Activated T-cell treated with anti-CD3 and anti-CD28 coated beads for 4 hours (primary cell): ENCODE results near the gene VAMP8.
"Not testable (repeated sequence)": the region's sequence is repeated elsewhere in the genome, so short reads cannot be mapped to it uniquely, and the experiment has no call there.

Source experiments
- DNase-seq: peaks from one replicate; pipeline ENCODE4 v3.0.0-alpha.2; 2020

Gene VAMP8

GRCh38 chr2:85577386-85578242 lies at the start of gene VAMP8:
Gene VAMP8 (plus strand): TSS chr2:85577586. CDS start chr2:85577647, 61 bp downstream.
- peak; percentile 41 for DNase-seq

GRCh38 chr2:85527787-85528186 lies 49.6 kb upstream of the VAMP8 start:
- DNase-seq, result no peak

DNA sequence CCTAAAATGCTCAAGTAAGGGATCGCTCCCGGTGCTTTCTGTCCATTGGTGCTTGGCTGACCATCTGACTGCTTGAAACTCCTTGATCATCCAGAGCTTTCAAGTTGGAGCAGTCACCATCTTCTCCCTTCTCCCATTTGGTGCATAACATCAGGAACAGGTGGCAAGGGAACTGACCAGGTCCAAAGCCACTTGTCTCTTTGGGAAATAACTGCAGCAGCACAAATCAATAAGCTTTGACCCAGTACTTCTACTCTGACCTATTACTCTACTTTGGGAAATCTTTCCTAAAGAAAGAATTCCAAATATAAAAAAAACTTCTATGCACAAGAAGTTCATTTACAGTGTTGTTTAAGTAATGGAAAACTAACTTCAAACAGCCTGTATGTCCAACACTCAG lies 49.0 kb upstream of the VAMP8 start:
- no peak for DNase-seq

DNA sequence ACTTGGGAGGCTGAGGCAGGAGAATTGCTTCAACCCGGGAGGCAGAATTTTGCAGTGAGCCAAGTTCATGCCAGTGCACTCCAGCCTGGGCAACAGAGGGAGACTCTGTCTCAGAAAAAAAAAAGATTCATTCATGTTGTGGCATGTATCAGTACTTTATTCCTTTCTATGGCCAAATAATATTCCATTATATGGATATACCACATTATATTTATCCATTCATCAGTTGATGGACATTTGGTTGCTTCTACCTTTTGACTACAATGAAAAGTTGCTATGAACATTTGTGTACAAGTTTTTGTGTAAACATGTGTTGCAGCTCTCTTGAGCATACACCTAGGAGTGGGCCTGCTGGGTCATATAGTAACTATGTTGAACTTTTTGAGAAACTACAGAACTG lies 47.6 kb upstream of the VAMP8 start:
- no peak for DNase-seq

DNA sequence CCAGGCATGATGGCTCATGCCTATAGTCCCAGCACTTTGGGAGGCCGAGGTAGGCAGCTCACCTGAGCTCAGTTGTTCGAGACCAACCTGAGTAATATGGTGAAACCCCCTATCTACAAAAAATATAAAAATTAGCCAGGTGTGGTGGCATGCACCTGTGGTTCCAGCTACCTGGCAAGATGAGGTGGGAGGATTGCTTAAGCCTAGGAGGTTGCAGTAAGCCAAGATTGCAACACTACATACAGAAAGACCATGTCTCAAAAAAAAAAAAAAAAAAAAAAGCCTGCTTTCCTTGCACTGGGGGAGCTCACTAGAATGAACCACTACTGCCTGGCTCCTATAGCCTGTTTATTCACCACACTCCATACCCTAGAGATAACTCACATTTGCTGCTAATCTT lies 45.8 kb upstream of the VAMP8 start:
- DNase-seq, result no peak

DNA sequence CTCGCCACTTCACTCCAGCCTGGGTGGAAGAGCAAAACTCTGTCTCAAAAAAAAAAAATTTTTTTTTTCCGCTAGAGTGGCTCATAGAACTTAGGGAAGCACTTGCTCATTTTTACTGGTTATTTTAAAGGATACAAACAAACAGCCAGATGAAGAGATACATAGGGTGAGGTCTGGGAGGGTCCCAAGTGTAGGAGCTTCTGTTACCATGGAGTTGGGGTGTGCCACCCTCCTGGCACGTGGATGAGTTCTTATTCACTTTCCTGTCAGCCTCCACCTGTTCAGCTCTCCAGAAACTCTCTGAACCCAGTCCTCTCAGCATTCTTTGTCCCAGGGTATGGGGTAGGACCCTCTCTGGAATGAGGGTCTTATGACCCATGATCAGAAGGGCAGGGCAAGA lies 43.3 kb upstream of the VAMP8 start:
- DNase-seq, result no peak

DNA sequence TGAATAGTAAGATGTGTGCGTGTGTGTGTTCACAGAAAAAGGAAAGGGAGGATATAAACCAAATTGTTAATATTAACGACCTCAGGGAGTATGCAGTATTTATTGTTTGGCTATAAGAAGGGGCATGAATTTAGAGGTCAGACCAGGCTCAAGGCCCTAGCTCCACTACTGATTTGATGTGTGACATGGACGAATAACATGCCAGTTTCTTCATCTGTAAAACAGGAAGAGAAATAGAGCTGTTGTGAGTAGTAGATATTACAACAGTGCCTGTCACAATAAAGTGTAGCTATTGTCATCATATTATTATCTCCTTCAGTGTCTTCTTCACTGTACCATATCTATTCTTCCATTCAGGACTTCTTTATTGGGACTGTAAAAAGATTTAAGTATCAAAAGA lies 42.5 kb upstream of the VAMP8 start:
- no peak for DNase-seq

GRCh38 chr2:85536479-85536878 lies 40.9 kb upstream of the VAMP8 start:
- DNase-seq, result no peak

DNA sequence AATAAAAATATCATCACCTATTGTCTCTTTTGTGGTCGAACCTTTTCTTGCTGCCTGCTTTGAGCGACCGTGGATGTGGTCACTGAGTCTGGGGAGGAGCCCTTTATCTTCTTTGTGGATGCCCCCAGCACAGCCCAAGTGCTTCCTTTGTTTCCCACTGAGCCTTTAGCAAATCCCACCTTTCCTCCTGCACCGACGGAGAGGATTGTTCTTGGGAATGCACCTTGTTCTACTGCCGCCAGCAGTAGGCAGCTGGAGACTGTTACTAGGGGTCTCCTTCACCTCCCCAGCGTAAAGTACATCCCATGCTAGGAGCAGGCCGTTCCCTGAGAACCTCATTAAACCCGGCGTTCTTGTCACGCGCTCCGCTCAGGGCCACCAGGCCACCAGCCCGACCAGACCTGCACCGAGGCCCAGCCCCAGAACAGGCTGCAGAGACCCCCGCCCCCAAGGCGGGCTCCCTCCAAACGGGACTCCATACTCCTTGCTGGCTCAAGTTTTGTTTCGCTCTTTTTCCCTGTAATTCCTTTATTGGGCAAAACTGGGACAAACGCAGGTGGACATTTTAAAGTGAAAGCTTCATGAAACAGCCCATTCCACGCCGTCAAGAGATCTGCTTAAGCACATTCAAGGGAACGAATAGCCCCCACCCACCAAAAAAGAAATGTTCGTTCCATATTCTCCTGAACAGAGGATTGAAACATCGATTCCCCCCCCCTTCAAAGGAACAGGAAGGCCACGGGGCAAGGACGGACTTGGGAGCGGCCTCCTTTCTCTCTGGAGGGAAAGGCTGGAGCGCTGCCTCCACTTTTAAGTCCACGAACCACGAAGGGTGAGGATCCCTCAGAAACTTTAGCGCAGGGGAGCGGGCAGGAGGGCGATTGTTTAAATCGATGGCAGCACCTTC lies 39.5 kb upstream of the VAMP8 start:
- no peak for DNase-seq

DNA sequence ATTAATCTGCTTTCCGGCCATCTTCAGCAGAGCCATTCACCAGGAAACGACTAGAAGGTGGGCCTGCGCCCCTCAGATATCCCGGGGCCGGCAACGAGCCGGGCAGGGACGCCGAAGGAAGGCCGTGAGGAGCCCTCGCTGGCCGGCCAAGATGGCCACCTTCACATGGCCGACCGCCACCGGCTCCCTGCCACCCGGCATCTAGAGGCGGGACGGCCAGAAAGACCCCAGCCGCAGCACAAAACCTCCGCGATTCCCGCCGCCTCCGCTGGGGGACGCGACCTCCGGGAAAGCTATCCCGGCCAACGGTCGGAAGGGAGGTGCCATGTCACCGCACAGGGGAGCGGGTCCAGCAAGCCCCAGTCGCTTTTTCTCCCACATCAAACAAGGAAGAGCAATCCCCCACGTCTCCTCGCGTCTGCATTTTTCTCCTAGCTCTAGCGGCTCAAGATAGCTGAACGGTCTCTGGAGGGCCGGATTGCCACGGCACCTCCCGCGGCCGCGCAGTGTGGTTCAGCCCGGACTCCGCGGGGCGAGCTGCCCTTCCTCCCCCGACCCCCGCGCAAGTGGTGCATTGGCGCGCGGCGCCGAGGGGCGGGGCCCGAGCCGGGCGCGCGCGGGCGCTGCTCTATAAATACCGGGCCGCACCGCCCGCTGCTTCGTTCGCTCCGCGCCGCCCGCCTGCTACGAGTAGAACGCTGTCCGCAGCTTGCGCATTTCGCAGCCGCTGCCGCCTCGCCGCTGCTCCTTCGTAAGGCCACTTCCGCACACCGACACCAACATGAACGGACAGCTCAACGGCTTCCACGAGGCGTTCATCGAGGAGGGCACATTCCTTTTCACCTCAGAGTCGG lies 38.7 kb upstream of the VAMP8 start, which contains the start of gene MAT2A:
TSS of gene MAT2A (plus strand) at position 662 of the 854 bp plus-strand sequence. CDS start at position 782, 120 bp downstream.
- DNase-seq, result peak; percentile 86

DNA sequence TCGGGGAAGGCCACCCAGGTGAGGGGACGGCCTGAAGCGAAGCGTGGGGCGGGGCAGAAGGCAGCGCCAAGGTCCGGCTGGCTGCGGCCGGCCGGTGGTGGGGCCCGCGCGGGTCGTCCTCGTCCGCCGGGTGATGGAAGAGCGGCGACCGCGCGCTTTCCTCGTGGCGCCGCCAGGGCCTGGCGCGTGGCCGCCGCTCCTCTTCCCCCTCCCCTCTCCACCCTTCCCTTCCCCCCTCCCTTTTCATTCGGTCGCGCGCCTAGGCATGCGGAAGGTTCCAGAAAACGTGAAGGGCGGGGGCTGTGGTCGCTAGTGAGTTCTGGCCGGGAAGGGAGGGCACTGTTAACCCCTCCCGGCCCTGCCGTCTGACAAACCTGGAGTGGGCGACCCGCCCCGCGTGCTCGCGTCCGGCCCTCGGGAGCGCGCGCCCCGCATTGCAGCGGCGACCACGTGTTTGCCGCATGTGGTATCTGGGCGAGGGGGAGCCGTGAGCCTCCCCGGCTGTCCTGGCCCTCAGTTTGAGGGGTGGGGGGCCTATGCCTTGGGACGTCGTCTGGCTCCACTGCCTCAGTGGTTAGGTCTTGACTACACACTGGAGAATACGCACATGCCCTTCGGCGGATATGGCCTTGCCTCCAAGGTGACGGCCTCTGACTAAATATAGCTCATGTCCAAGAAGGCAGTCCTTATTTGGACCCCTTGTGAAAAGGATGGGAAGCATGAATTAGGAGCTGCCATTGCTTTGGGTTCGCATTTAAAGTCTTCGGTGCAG lies 37.8 kb upstream of the VAMP8 start:
- peak; percentile 68 for DNase-seq

- DNase-seq, result no peak
Observed at GRCh38 chr2:85540133-85540648, 37.2 kb upstream of the VAMP8 start.

- no peak for DNase-seq
Observed at GRCh38 chr2:85541262-85541661, 36.1 kb upstream of the VAMP8 start.

DNA sequence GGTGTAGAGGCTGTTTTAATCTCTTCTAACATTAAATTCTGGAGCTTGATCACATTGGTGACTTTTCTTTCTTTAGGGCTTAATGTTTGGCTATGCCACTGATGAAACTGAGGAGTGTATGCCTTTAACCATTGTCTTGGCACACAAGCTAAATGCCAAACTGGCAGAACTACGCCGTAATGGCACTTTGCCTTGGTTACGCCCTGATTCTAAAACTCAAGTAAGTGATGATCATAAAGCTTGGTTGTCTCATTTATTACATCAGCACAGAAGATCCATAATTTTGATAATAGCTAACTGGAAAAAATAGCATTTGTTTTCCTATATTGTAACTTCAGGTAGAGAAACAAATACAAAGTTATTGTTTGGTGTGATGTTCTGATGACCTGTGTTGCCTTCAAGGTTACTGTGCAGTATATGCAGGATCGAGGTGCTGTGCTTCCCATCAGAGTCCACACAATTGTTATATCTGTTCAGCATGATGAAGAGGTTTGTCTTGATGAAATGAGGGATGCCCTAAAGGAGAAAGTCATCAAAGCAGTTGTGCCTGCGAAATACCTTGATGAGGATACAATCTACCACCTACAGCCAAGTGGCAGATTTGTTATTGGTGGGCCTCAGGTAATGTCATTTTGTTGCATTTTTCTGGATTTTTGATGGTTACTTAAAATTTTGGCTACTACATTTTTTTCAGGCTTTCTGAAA lies 35.5 kb upstream of the VAMP8 start:
- DNase-seq, result no peak

- DNase-seq, result no peak
Observed at GRCh38 chr2:85542777-85543176, 34.6 kb upstream of the VAMP8 start.

- DNase-seq, result not testable (repeated sequence)
Observed at GRCh38 chr2:85544254-85544691, 33.1 kb upstream of the VAMP8 start.

- DNase-seq, result not testable (repeated sequence)
Observed at GRCh38 chr2:85544915-85545779, 32.2 kb upstream of the VAMP8 start.

- DNase-seq, result no peak
Observed at GRCh38 chr2:85545780-85546240, 31.6 kb upstream of the VAMP8 start.

- no peak for DNase-seq
Observed at GRCh38 chr2:85547089-85547858, 30.1 kb upstream of the VAMP8 start.
